Posterior vena cava (tissue), 2 donors: ENCODE data around the gene BICRAL. TPM values are rescaled to one million over a fixed set of nuclear protein-coding genes. Genes with fewer than 3 reads are reported as not detected.
"Not testable (repeated sequence)": the region's sequence is repeated elsewhere in the genome, so short reads cannot be mapped to it uniquely, and the experiment has no call there.

Experiments used
- DNase-seq: peaks from one replicate; pipeline ENCODE4 v3.0.0-alpha.2; 2020; ENCODE audit warnings: low spot score
- intact Hi-C, 2 donors: fragments of 100-400 bp; cut with DNase I; formaldehyde crosslinking; loops; one replicate each; pipeline versions ENCODE4 v1.14.1 to v1.14.2; 2022 to 2023
- total RNA-seq, 2 donors: library from RNA; stranded (reverse); fragmentation: NEBNext Ultra II Directional; extraction: Animal tissue kit (Norgen Biotek cat#: 25700); gene quantifications; one replicate each; pipeline ENCODE4 v1.2.1, GENCODE V29; 2021
- donor health status: DM: yes; HTN: yes; CAD: no.
- donor health status: DM: yes; HTN: yes; CAD: no.

BICRAL gene
- total RNA-seq, 2 donors from 2014 or later = 16.9 to 18.5 TPM

GRCh38 chr6:42761287-42762067 lies 20.4 kb upstream of the BICRAL start:
- DNase-seq = no peak
- intact Hi-C loops = no loop called here

- DNase-seq = no peak
- intact Hi-C loops = no loop called here
Measured at GRCh38 chr6:42762426-42762859, 19.4 kb upstream of the BICRAL start.

- intact Hi-C loops = no loop called here
- DNase-seq = no peak
Measured at GRCh38 chr6:42762950-42763349, 18.9 kb upstream of the BICRAL start.

- intact Hi-C loops = no loop called here
- no peak for DNase-seq
Measured at GRCh38 chr6:42764911-42765648, 16.8 kb upstream of the BICRAL start.

GRCh38 chr6:42766163-42766670 lies 15.6 kb upstream of the BICRAL start:
- DNase-seq = no peak
- intact Hi-C loops = no loop called here

- no peak for DNase-seq
- intact Hi-C loops = no loop called here
Measured at GRCh38 chr6:42769051-42769450, 12.8 kb upstream of the BICRAL start.

GRCh38 chr6:42769836-42770235 lies 12.0 kb upstream of the BICRAL start:
- no peak for DNase-seq
- intact Hi-C loops = no loop called here

GRCh38 chr6:42771741-42772100 lies 10.1 kb upstream of the BICRAL start:
- intact Hi-C loops = no loop called here
- no peak for DNase-seq

- no peak for DNase-seq
- intact Hi-C loops = no loop called here
Measured at GRCh38 chr6:42774201-42774600, 7.7 kb upstream of the BICRAL start.

- intact Hi-C loops, DNase-seq: not testable (repeated sequence)
Measured at GRCh38 chr6:42774821-42775487, 6.9 kb upstream of the BICRAL start.

GRCh38 chr6:42777126-42777822 lies 4.6 kb upstream of the BICRAL start:
- intact Hi-C loops = no loop called here
- no peak for DNase-seq

- no peak for DNase-seq
- intact Hi-C loops = no loop called here
Measured at GRCh38 chr6:42778122-42778521, 3.7 kb upstream of the BICRAL start.

GRCh38 chr6:42779521-42779920 lies 2.3 kb upstream of the BICRAL start:
- no peak for DNase-seq
- intact Hi-C loops = no loop called here

- DNase-seq = no peak
- intact Hi-C loops = loop anchor here in 1 of 2 donors (5.0 kb wide), 1 partner anchor 34 kb away; the partner anchor contains the start of gene TBCC
Measured at GRCh38 chr6:42781546-42781795, 381 bp upstream of the BICRAL start.

- intact Hi-C loops = loop anchor here in 1 of 2 donors (5.0 kb wide), 1 partner anchor 35 kb away; the partner anchor contains the start of gene TBCC
Measured at GRCh38 chr6:42782689-42783176, 881 bp downstream of the BICRAL start.

GRCh38 chr6:42783177-42783875 lies 1.5 kb downstream of the BICRAL start:
- intact Hi-C loops = loop anchor here in 1 of 2 donors (5.0 kb wide), 1 partner anchor 36 kb away; the partner anchor contains the start of gene TBCC
- DNase-seq = peak; percentile 95

More at GRCh38 chr6:42782689-42783176, 881 bp downstream of the BICRAL start:
- peak; percentile 96 for DNase-seq

- intact Hi-C loops = loop anchor here in 1 of 2 donors (5.0 kb wide), 1 partner anchor 37 kb away; the partner anchor contains the start of gene TBCC
- no peak for DNase-seq
Measured at GRCh38 chr6:42783876-42784642, 2.2 kb downstream of the BICRAL start.
